H54 (cell line): ENCODE data around the gene ALDH1A1.
"Not testable (repeated sequence)": the region's sequence is repeated elsewhere in the genome, so short reads cannot be mapped to it uniquely, and the experiment has no call there.

ENCODE experiments used
- DNase-seq: peaks from one replicate; pipeline ENCODE4 v3.0.0; 2011; ENCODE audit warnings: low spot score, mixed read lengths; ENCODE audit not compliant: insufficient read length
- FAIRE-seq: peaks from 3 replicates; lab custom pipeline; 2011; peaks lifted over from hg19 to GRCh38; lab: Jason Lieb, UNC
- POLR2A ChIP-seq: IDR thresholded peaks from 2 replicates; pipeline ENCODE4 v1.6.1; 2011; ENCODE audit warnings: low read depth, mild to moderate bottlenecking, low read length

Gene ALDH1A1

GRCh38 chr9:72946318-72946717, 6.5 kb downstream of the ALDH1A1 start:
- TF ChIP-seq POLR2A = no peak
- no peak for DNase-seq
- FAIRE-seq = no peak

- TF ChIP-seq POLR2A = no peak
- no peak for FAIRE-seq
- DNase-seq = no peak
These were observed 7.5 kb downstream of the ALDH1A1 start for GRCh38 chr9:72945391-72945790.

GRCh38 chr9:72943844-72944462, 8.9 kb downstream of the ALDH1A1 start:
- DNase-seq (no peak), FAIRE-seq (no peak)
- TF ChIP-seq POLR2A = no peak

GRCh38 chr9:72942451-72942850, 10.4 kb downstream of the ALDH1A1 start:
- DNase-seq (no peak), FAIRE-seq (no peak)
- TF ChIP-seq POLR2A = no peak

GRCh38 chr9:72939581-72939980, 13.3 kb downstream of the ALDH1A1 start:
- not testable (repeated sequence) for DNase-seq, FAIRE-seq

GRCh38 chr9:72937545-72937944, 15.3 kb downstream of the ALDH1A1 start:
- FAIRE-seq = no peak
- TF ChIP-seq POLR2A = no peak
- no peak for DNase-seq

- FAIRE-seq (no peak), DNase-seq (no peak)
- TF ChIP-seq POLR2A = no peak
These were observed 16.2 kb downstream of the ALDH1A1 start for GRCh38 chr9:72936679-72937078.

GRCh38 chr9:72936266-72936665, 16.6 kb downstream of the ALDH1A1 start:
- DNase-seq (no peak), FAIRE-seq (no peak)
- TF ChIP-seq POLR2A = no peak

GRCh38 chr9:72935595-72935994, 17.3 kb downstream of the ALDH1A1 start:
- no peak for FAIRE-seq
- DNase-seq = no peak
- TF ChIP-seq POLR2A = no peak

GRCh38 chr9:72933730-72934665, 18.9 kb downstream of the ALDH1A1 start:
- FAIRE-seq (no peak), DNase-seq (no peak)
- no peak for TF ChIP-seq POLR2A

GRCh38 chr9:72932619-72933018, 20.2 kb downstream of the ALDH1A1 start:
- FAIRE-seq = peak; percentile 20
- TF ChIP-seq POLR2A = no peak
- no peak for DNase-seq

GRCh38 chr9:72931897-72932296, 21.0 kb downstream of the ALDH1A1 start:
- no peak for TF ChIP-seq POLR2A
- FAIRE-seq = no peak
- no peak for DNase-seq

GRCh38 chr9:72931437-72931836, 21.4 kb downstream of the ALDH1A1 start:
- DNase-seq (no peak), FAIRE-seq (no peak)
- no peak for TF ChIP-seq POLR2A

- no peak for TF ChIP-seq POLR2A
- no peak for DNase-seq
- FAIRE-seq = no peak
These were observed 22.0 kb downstream of the ALDH1A1 start for GRCh38 chr9:72930828-72931227.
